ENCODE results near the gene FOXJ1. TPM values are rescaled to one million over a fixed set of nuclear protein-coding genes. Genes with fewer than 3 reads are reported as not detected.

The FOXJ1 gene
- total RNA-seq, 1 experiment from 2014 or later, result 0.26 TPM

GRCh38 chr17:76115138-76115754 lies 25.8 kb downstream of the FOXJ1 start:
- Histone ChIP-seq H2AFZ (ENCODE audit: low read length) (no peak overlapping the region), H3K4me3 (ENCODE audit: low read length) (no peak overlapping the region), H3F3A (ENCODE audit: low read length, unreplicated experiment) (no peaks in the 10 kb centered on the region), H3K4me1 (ENCODE audit: insufficient read depth, low read length) (no peaks in the 10 kb centered on the region), H3K27ac (ENCODE audit: low read length) (no peak overlapping the region), H3K36me3 (ENCODE audit: low read depth, low read length) (no peaks in the 10 kb centered on the region), H3K9me3 (ENCODE audit: low read length) (no peaks in the 10 kb centered on the region), H3K9ac (ENCODE audit: low read length) (no peak overlapping the region), H3K27me3 (ENCODE audit: low read length) (no peaks in the 10 kb centered on the region), H3K4me2 (ENCODE audit: low read length) (no peak overlapping the region), H3K79me2 (ENCODE audit: low read length) (no peaks in the 10 kb centered on the region), H4K20me1 (ENCODE audit: low read length) (no peaks in the 10 kb centered on the region), H3K9me2 (replicated peaks; ENCODE audit: low read length) (no peaks in the 10 kb centered on the region)
- ATAC-seq (no peak), DNase-seq (no peak)
- TF ChIP-seq EZH2phosphoT487 (IDR thresholded peaks at IDR 0.05; ENCODE audit: borderline replicate concordance, low read length) (no peak), EZH2 (IDR thresholded peaks at IDR 0.05; ENCODE audit: low read length, unreplicated experiment) (no peak), CTCF (conservative IDR thresholded peaks at IDR 0.05; ENCODE audit: low read depth, low read length) (no peak)
- intact Hi-C loops (cut with micrococcal nuclease), result no loop called here
- ChIA-PET CTCF (interaction anchor here (0.6 kb wide), 1 partner anchor 71 kb away, joined by 3 read pairs; no protein-coding TSS in a partner anchor), POLR2A (ENCODE audit: unreplicated experiment) (interaction anchor here (0.6 to 0.7 kb wide), 2 partner anchors 260 to 1026 kb away, joined by 3 to 4 read pairs; partner anchors contain the start of gene WBP2)
- no TSS peak for BruUV-seq (replicated peaks)

GRCh38 chr17:76111956-76112355 lies 29.1 kb downstream of the FOXJ1 start:
- no peaks in the 10 kb centered on the region for H3K79me2 ChIP-seq (ENCODE audit: low read length)
- H3K4me2 ChIP-seq (ENCODE audit: low read length), result no peak overlapping the region
- ChIA-PET POLR2A (ENCODE audit: unreplicated experiment) (interaction anchor here (0.6 kb wide), 1 partner anchor 98 kb away, joined by 3 read pairs; no protein-coding TSS in a partner anchor), CTCF (no interaction called here)
- TF ChIP-seq EZH2 (IDR thresholded peaks at IDR 0.05; ENCODE audit: low read length, unreplicated experiment), result no peak
- TF ChIP-seq EZH2phosphoT487 (IDR thresholded peaks at IDR 0.05; ENCODE audit: borderline replicate concordance, low read length), result no peak
- TF ChIP-seq CTCF (conservative IDR thresholded peaks at IDR 0.05; ENCODE audit: low read depth, low read length), result no peak
- no peaks in the 10 kb centered on the region for H3K4me1 ChIP-seq (ENCODE audit: insufficient read depth, low read length)
- BruUV-seq (replicated peaks), result no TSS peak
- DNase-seq (no peak), ATAC-seq (no peak)
- no peak overlapping the region for H3K27ac ChIP-seq (ENCODE audit: low read length)
- H2AFZ ChIP-seq (ENCODE audit: low read length), result no peak overlapping the region
- H3K9me3 ChIP-seq (ENCODE audit: low read length), result no peaks in the 10 kb centered on the region
- H3K36me3 ChIP-seq (ENCODE audit: low read depth, low read length), result no peaks in the 10 kb centered on the region
- H3K9me2 ChIP-seq (replicated peaks; ENCODE audit: low read length), result no peaks in the 10 kb centered on the region
- intact Hi-C loops (cut with micrococcal nuclease), result no loop called here
- no peak overlapping the region for H3K4me3 ChIP-seq (ENCODE audit: low read length)
- H3K9ac ChIP-seq (ENCODE audit: low read length), result no peak overlapping the region
- H4K20me1 ChIP-seq (ENCODE audit: low read length), result no peaks in the 10 kb centered on the region
- no peaks in the 10 kb centered on the region for H3K27me3 ChIP-seq (ENCODE audit: low read length)
- H3F3A ChIP-seq (ENCODE audit: low read length, unreplicated experiment), result no peaks in the 10 kb centered on the region

GRCh38 chr17:76107509-76107908 lies 33.5 kb downstream of the FOXJ1 start:
- Histone ChIP-seq H3K27me3 (ENCODE audit: low read length) (no peaks in the 10 kb centered on the region), H3K4me1 (ENCODE audit: insufficient read depth, low read length) (peaks cover 10% of the 10 kb centered on the region), H3K79me2 (ENCODE audit: low read length) (peaks cover 11% of the 10 kb centered on the region), H3K9me2 (replicated peaks; ENCODE audit: low read length) (no peaks in the 10 kb centered on the region), H2AFZ (ENCODE audit: low read length) (no peak overlapping the region), H3K9ac (ENCODE audit: low read length) (no peak overlapping the region), H3K4me3 (ENCODE audit: low read length) (no peak overlapping the region), H3K27ac (ENCODE audit: low read length) (no peak overlapping the region), H4K20me1 (ENCODE audit: low read length) (no peaks in the 10 kb centered on the region), H3K9me3 (ENCODE audit: low read length) (no peaks in the 10 kb centered on the region), H3K4me2 (ENCODE audit: low read length) (no peak overlapping the region), H3K36me3 (ENCODE audit: low read depth, low read length) (no peaks in the 10 kb centered on the region), H3F3A (ENCODE audit: low read length, unreplicated experiment) (no peaks in the 10 kb centered on the region)
- POLR2A ChIA-PET (ENCODE audit: unreplicated experiment), result no interaction called here
- no peak for ATAC-seq
- CTCF ChIA-PET, result no interaction called here
- no TSS peak for BruUV-seq (replicated peaks)
- DNase-seq, result peak; percentile 58
- intact Hi-C loops (cut with micrococcal nuclease), result loop anchor here (10.0 kb wide), 1 partner anchor 157 kb away; the partner anchor contains the start of gene UBALD2
- TF ChIP-seq EZH2 (IDR thresholded peaks at IDR 0.05; ENCODE audit: low read length, unreplicated experiment), result no peak
- TF ChIP-seq CTCF (conservative IDR thresholded peaks at IDR 0.05; ENCODE audit: low read depth, low read length), result peak; percentile 47
- no peak for TF ChIP-seq EZH2phosphoT487 (IDR thresholded peaks at IDR 0.05; ENCODE audit: borderline replicate concordance, low read length)

All from PC-3 (cell line).